SK-N-SH (cell line): ENCODE measurements around the gene DERL3. TPM values are rescaled to one million over a fixed set of nuclear protein-coding genes. Genes with fewer than 3 reads are reported as not detected.

Experiments used
- CTCF ChIA-PET: fragments of 300-600, 350-600 bp; formaldehyde crosslinking; extraction: SDS; loops from one replicate; lab custom pipeline; 2021; lab: Yijun Ruan, JAX
- POLR2A ChIA-PET: fragments of 350-600 bp; sonication (Branson Sonifier 250); formaldehyde crosslinking; extraction: SDS; loops from one replicate; lab custom pipeline; 2020; ENCODE audit warnings: antibody characterized with exemption, inconsistent platforms; lab: Yijun Ruan, JAX
- DNase-seq: peaks from one replicate; pipeline ENCODE4 v3.0.0; 2012
- H2AFZ ChIP-seq: fragments of 200-600 bp; sonication (generic); 2 replicates; pipeline ENCODE4 v1.8.1; 2016; ENCODE audit warnings: antibody characterized with exemption, mild to moderate bottlenecking, low read depth
- H3F3A ChIP-seq: fragments of 200-600 bp; sonication (generic); replicated peaks from 2 replicates; pipeline ENCODE3; 2016; ENCODE audit warnings: antibody characterized with exemption, mild to moderate bottlenecking; ENCODE audit not compliant: insufficient read depth
- H3K27ac ChIP-seq, 2 experiments: fragments of 200-500 bp in 1 of 2; fragments of 200-600 bp in 1 of 2; sonication (Bioruptor generic) in 1 of 2; sonication (generic), shearing (Covaris generic) in 1 of 2; 2 replicates each; pipeline versions ENCODE4 v1.5.1 to v1.6.1; 2014 to 2016; ENCODE audit warnings: low read depth in 2 of 2, inconsistent platforms in 1 of 2, low read length in 1 of 2, mild to moderate bottlenecking in 1 of 2, mixed read lengths in 1 of 2
- H3K27me3 ChIP-seq: fragments of 200-600 bp; sonication (generic), shearing (Covaris generic); 2 replicates; pipeline ENCODE4 v1.6.1; 2016; ENCODE audit warnings: mixed run types; ENCODE audit not compliant: insufficient read depth
- H3K36me3 ChIP-seq, 2 experiments: fragments of 200-500 bp in 1 of 2; fragments of 200-600 bp in 1 of 2; sonication (Bioruptor generic) in 1 of 2; sonication (generic) in 1 of 2; replicated peaks in 1 of 2; 2 replicates each; pipeline versions ENCODE3 to v1.5.1; 2014 to 2016; ENCODE audit warnings: low read length in 1 of 2, mild to moderate bottlenecking in 1 of 2; ENCODE audit not compliant: insufficient read depth in 2 of 2, control insufficient read depth in 1 of 2
- H3K4me1 ChIP-seq, 2 experiments: fragments of 200-500 bp in 1 of 2; fragments of 200-600 bp in 1 of 2; sonication (Bioruptor generic) in 1 of 2; sonication (generic), shearing (Covaris generic) in 1 of 2; 2 replicates each; pipeline versions ENCODE4 v1.5.1 to v1.6.1; 2014 to 2016; ENCODE audit warnings: low read depth in 1 of 2, low read length in 1 of 2, mixed run types in 1 of 2; ENCODE audit not compliant: insufficient read depth in 2 of 2, control insufficient read depth in 1 of 2
- H3K4me2 ChIP-seq: fragments of 200-600 bp; sonication (generic), shearing (Covaris generic); 2 replicates; pipeline ENCODE4 v1.6.1; 2017; ENCODE audit warnings: mixed run types
- H3K4me3 ChIP-seq, 2 experiments: fragments of 200-500 bp in 1 of 2; fragments of 200-600 bp in 1 of 2; sonication (Bioruptor generic) in 1 of 2; sonication (generic), shearing (Covaris generic) in 1 of 2; 2 replicates each; pipeline versions ENCODE4 v1.5.1 to v1.8.1; 2014 to 2016; ENCODE audit warnings: low read depth in 2 of 2, inconsistent platforms in 1 of 2, low read length in 1 of 2, mild to moderate bottlenecking in 1 of 2, mixed read lengths in 1 of 2, moderate library complexity in 1 of 2
- H3K79me2 ChIP-seq: fragments of 200-600 bp; sonication (generic); 2 replicates; pipeline ENCODE4 v1.8.1; 2017; ENCODE audit warnings: mild to moderate bottlenecking; ENCODE audit not compliant: insufficient read depth
- H3K9ac ChIP-seq: fragments of 200-600 bp; sonication (generic); 2 replicates; pipeline ENCODE4 v1.6.1; 2017; ENCODE audit warnings: mixed run types
- H3K9me2 ChIP-seq: fragments of 200-600 bp; sonication (generic); 2 replicates; pipeline ENCODE4 v1.6.1; 2017; ENCODE audit warnings: mixed run types
- H3K9me3 ChIP-seq: fragments of 200-600 bp; sonication (generic); 2 replicates; pipeline ENCODE4 v1.6.1; 2017; ENCODE audit warnings: mixed run types, mild to moderate bottlenecking, moderate library complexity
- H4K20me1 ChIP-seq: fragments of 200-600 bp; sonication (generic); 2 replicates; pipeline ENCODE4 v1.6.1; 2017; ENCODE audit warnings: mild to moderate bottlenecking, mixed run types; ENCODE audit not compliant: insufficient read depth
- CHD2 ChIP-seq: fragments of 150-350 bp; IDR thresholded peaks from 2 replicates; pipeline ENCODE4 v1.6.1; 2018; ENCODE audit warnings: low read length; ENCODE audit not compliant: partially characterized antibody
- CTCF ChIP-seq: fragments of 200-600 bp; sonication (generic); IDR thresholded peaks from 2 replicates; pipeline ENCODE4 v1.6.1; 2017; ENCODE audit warnings: antibody characterized with exemption, mild to moderate bottlenecking, moderate library complexity
- ELF1 ChIP-seq: IDR thresholded peaks from 2 replicates; pipeline ENCODE4 v1.4.0; 2012
- EP300 ChIP-seq, 2 experiments: IDR thresholded peaks; 2 replicates each; pipeline versions ENCODE4 v1.4.0 to v1.6.1; 2012; ENCODE audit warnings: borderline replicate concordance in 1 of 2, low read depth in 1 of 2, low read length in 1 of 2
- EZH2phosphoT487 ChIP-seq: fragments of 200-600 bp; sonication (generic); IDR thresholded peaks from 2 replicates; pipeline ENCODE4 v1.6.1; 2017; ENCODE audit warnings: low read depth, mixed run types, mild to moderate bottlenecking, antibody characterized with exemption, moderate library complexity, borderline replicate concordance
- FOSL2 ChIP-seq: IDR thresholded peaks from 2 replicates; pipeline ENCODE4 v1.4.0; 2012; ENCODE audit warnings: low read depth, mild to moderate bottlenecking, moderate library complexity, borderline replicate concordance
- FOXM1 ChIP-seq: IDR thresholded peaks from 2 replicates; pipeline ENCODE4 v1.4.0; 2012; ENCODE audit warnings: low read depth, mild to moderate bottlenecking
- GABPA ChIP-seq: IDR thresholded peaks from 2 replicates; pipeline ENCODE4 v1.4.0; 2012; ENCODE audit warnings: low read depth, mild to moderate bottlenecking
- GATA2 ChIP-seq: sonication (generic); formaldehyde crosslinking; IDR thresholded peaks from 2 replicates; pipeline ENCODE4 v1.5.0; 2020; ENCODE audit warnings: mild to moderate bottlenecking, missing genetic modification reagents
- JUND ChIP-seq: IDR thresholded peaks from 2 replicates; pipeline ENCODE4 v1.4.0; 2012
- MAX ChIP-seq: IDR thresholded peaks from 2 replicates; pipeline ENCODE4 v1.4.0; 2012; ENCODE audit warnings: low read depth
- MEF2A ChIP-seq: IDR thresholded peaks from 2 replicates; pipeline ENCODE4 v1.4.0; 2012; ENCODE audit warnings: low read depth, borderline replicate concordance
- MXI1 ChIP-seq: IDR thresholded peaks from 2 replicates; pipeline ENCODE4 v1.6.1; 2012; ENCODE audit warnings: mild to moderate bottlenecking, low read depth, low read length, improper control_type of control experiment
- PBX3 ChIP-seq: IDR thresholded peaks from 2 replicates; pipeline ENCODE4; 2012
- RAD21 ChIP-seq: IDR thresholded peaks from 2 replicates; pipeline ENCODE4 v1.6.1; 2012; ENCODE audit warnings: mild to moderate bottlenecking, low read length
- RCOR1 ChIP-seq: fragments of 150-350 bp; IDR thresholded peaks from 2 replicates; pipeline ENCODE4 v1.6.1; 2017; ENCODE audit warnings: antibody characterized with exemption, low read length
- RXRA ChIP-seq: IDR thresholded peaks from 2 replicates; pipeline ENCODE4 v1.4.0; 2012; ENCODE audit warnings: low read depth, mild to moderate bottlenecking, borderline replicate concordance
- SMC3 ChIP-seq: IDR thresholded peaks from 2 replicates; pipeline ENCODE4 v1.6.1; 2012; ENCODE audit warnings: low read depth, low read length, improper control_type of control experiment
- TAF1 ChIP-seq: IDR thresholded peaks from 2 replicates; pipeline ENCODE4 v1.6.1; 2012; ENCODE audit warnings: low read depth, mild to moderate bottlenecking, low read length, moderate library complexity, borderline replicate concordance
- USF1 ChIP-seq: IDR thresholded peaks from 2 replicates; pipeline ENCODE4 v1.4.0; 2012; ENCODE audit warnings: low read depth, borderline replicate concordance
- USF2 ChIP-seq: fragments of 150-350 bp; IDR thresholded peaks from 2 replicates; pipeline ENCODE4 v1.6.1; 2017; ENCODE audit warnings: antibody characterized with exemption, low read length, low read depth, borderline replicate concordance
- YY1 ChIP-seq: IDR thresholded peaks from 2 replicates; pipeline ENCODE4 v1.4.0; 2012; ENCODE audit warnings: low read depth, mild to moderate bottlenecking
- WGBS: methylation state at CpG from one replicate; pipeline ENCODE4 v1.1.6; 2017; ENCODE audit warnings: low lambda C conversion rate; 5-methylcytosine and 5-hydroxymethylcytosine counted together
- polyA plus RNA-seq, 3 experiments: library from polyadenylated mRNA; depleted of rRNA; stranded (reverse); fragments of >200 nt; gene quantifications; 2 replicates each; pipeline ENCODE4 v1.2.3, GENCODE V29; 2012

Gene DERL3
- polyA plus RNA-seq, 1 of the 3 experiments (the other 2 are of a cell fraction), result not detected

- Histone ChIP-seq H3K4me3 (no peak overlapping the region), H2AFZ (no peak overlapping the region), H3K79me2 (no peaks in the 10 kb centered on the region), H3K4me2 (no peak overlapping the region), H3K9me2 (no peaks in the 10 kb centered on the region), H3K27me3 (no peaks in the 10 kb centered on the region), H4K20me1 (no peaks in the 10 kb centered on the region), H3K9ac (no peak overlapping the region), H3K4me1 (peaks cover 0 to 8% of the 10 kb centered on the region in 2 experiments; a peak in 1 of 4 replicates), H3F3A (peaks cover 7% of the 10 kb centered on the region), H3K9me3 (no peaks in the 10 kb centered on the region), H3K36me3 (peaks cover 31 to 54% of the 10 kb centered on the region in 2 experiments), H3K27ac (no peak overlapping the region)
- 97% methylated on average over 4 of the region's 4 CpGs for WGBS
- ChIA-PET CTCF (interaction anchor here (1.0 to 2.7 kb wide), 2 partner anchors 23 to 37 kb away, joined by 4 to 14 read pairs; no protein-coding TSS in a partner anchor), POLR2A (no interaction called here)
- DNase-seq, result no peak
- no peak for TF ChIP-seq TAF1
- TF ChIP-seq EZH2phosphoT487, result no peak
- no peak for TF ChIP-seq USF1
- TF ChIP-seq PBX3, result no peak
- no peak for TF ChIP-seq USF2
- no peak for TF ChIP-seq RAD21
- no peak for TF ChIP-seq RCOR1
- TF ChIP-seq EP300 (IDR thresholded peaks at IDR 0.05; ENCODE audit: borderline replicate concordance in 1 of 2, low read depth in 1 of 2, low read length in 1 of 2), result no peak
- TF ChIP-seq JUND, result no peak
- TF ChIP-seq MXI1, result no peak
- TF ChIP-seq CHD2, result no peak
- TF ChIP-seq FOXM1, result no peak
- no peak for TF ChIP-seq SMC3
- no peak for TF ChIP-seq GABPA
- no peak for TF ChIP-seq GATA2
These were observed 26.4 kb downstream of the DERL3 start for GRCh38 chr22:23812378-23812777.

GRCh38 chr22:23806837-23807236 lies 32.0 kb downstream of the DERL3 start:
- Histone ChIP-seq H3K9me2 (no peaks in the 10 kb centered on the region), H3K4me3 (no peak overlapping the region), H3K9ac (no peak overlapping the region), H3K27me3 (no peaks in the 10 kb centered on the region), H3F3A (peaks cover 7% of the 10 kb centered on the region), H3K9me3 (no peaks in the 10 kb centered on the region), H3K4me1 (no peaks in the 10 kb centered on the region), H3K79me2 (no peaks in the 10 kb centered on the region), H2AFZ (no peak overlapping the region), H4K20me1 (no peaks in the 10 kb centered on the region), H3K4me2 (no peak overlapping the region)
- CTCF ChIA-PET, result interaction anchor here (0.5 kb wide), 1 partner anchor 214 kb away, joined by 3 read pairs; no protein-coding TSS in a partner anchor
- no peak for DNase-seq
- TF ChIP-seq EP300 (IDR thresholded peaks at IDR 0.05; ENCODE audit: borderline replicate concordance in 1 of 2, low read depth in 1 of 2, low read length in 1 of 2) (no peak), ELF1 (no peak), MAX (no peak), GATA2 (no peak), RXRA (no peak), TAF1 (no peak), CTCF (no peak), MXI1 (no peak), FOSL2 (no peak), YY1 (no peak), FOXM1 (no peak), JUND (no peak), MEF2A (no peak)
- TF ChIP-seq, all 33 proteins: peak for 0
- Histone ChIP-seq H3K36me3 (peaks cover 49 to 56% of the 10 kb centered on the region in 2 experiments), H3K27ac (no peak overlapping the region)
- WGBS, result 100% methylated on average over 1 of the region's 1 CpG
- POLR2A ChIA-PET, result no interaction called here
